Measurements from ENCODE around the gene S100A11.

S100A11 gene

DNA sequence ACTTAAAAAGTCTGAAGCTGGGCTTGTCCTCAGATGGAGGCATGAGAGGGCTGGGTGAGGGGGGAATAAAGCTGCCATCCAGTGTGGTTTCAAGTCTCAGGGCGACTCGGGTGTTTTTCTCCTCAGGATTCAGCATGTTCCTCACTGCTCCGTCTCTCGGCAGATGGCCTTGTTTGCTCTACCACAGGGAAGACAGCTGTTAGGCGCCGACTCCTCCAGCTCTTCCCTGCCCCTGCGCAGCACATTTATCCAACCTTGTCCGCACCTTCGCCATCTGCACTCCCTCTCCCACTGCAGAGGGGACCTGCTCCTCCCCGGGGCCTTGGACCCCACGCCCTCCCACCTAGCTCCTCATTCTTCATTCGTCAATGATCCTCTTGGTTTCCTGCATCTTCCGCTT, 16.6 kb upstream of the S100A11 start:
- no peak overlapping the region for H3K27ac ChIP-seq (ENCODE audit: low read length)
- no peaks in the 10 kb centered on the region for H3K9me3 ChIP-seq (ENCODE audit: control insufficient read depth in 2 of 2, low read length in 2 of 2)
- no peak overlapping the region for H3K4me3 ChIP-seq (ENCODE audit: low read length in 2 of 2)
- H3K4me1 ChIP-seq (ENCODE audit: control insufficient read depth, insufficient read depth, low read length) = peaks cover 6% of the 10 kb centered on the region
- no peak overlapping the region for H3K9ac ChIP-seq (ENCODE audit: low read length in 2 of 2)
- H3K27me3 ChIP-seq (ENCODE audit: control insufficient read depth in 1 of 2, insufficient read depth in 2 of 2, low read length in 2 of 2) = peaks cover 0 to 3% of the 10 kb centered on the region in 2 donors
- no peaks in the 10 kb centered on the region for H3K36me3 ChIP-seq (ENCODE audit: control insufficient read depth in 2 of 2, insufficient read depth in 2 of 2, low read length in 2 of 2)

DNA sequence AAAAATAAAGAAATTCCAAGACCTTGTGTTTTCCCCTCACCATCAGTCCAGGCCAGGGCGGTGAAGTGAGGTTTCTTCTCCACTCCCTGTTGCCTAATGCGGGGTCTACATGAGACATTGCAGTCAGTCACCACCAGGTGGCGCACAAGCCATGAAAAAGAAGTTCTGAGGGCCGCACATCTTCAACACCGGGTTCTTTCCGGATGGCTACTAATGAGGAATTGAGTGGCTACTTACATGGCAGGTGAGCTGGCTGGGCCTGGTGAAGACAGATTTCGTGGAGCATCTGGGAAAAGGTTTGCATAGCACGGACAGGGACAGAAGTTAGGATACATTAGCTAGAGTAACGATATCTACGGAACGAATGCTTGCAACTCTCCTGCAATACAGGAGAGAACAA, 15.8 kb upstream of the S100A11 start:
- Histone ChIP-seq H3K9me3 (ENCODE audit: control insufficient read depth in 2 of 2, low read length in 2 of 2) (no peaks in the 10 kb centered on the region), H3K27me3 (ENCODE audit: control insufficient read depth in 1 of 2, insufficient read depth in 2 of 2, low read length in 2 of 2) (peaks cover 0 to 3% of the 10 kb centered on the region in 2 donors), H3K4me3 (ENCODE audit: low read length in 2 of 2) (no peak overlapping the region), H3K9ac (ENCODE audit: low read length in 2 of 2) (no peak overlapping the region), H3K27ac (ENCODE audit: low read length) (no peak overlapping the region), H3K36me3 (ENCODE audit: control insufficient read depth in 2 of 2, insufficient read depth in 2 of 2, low read length in 2 of 2) (no peaks in the 10 kb centered on the region), H3K4me1 (ENCODE audit: control insufficient read depth, insufficient read depth, low read length) (peaks cover 14% of the 10 kb centered on the region)

DNA sequence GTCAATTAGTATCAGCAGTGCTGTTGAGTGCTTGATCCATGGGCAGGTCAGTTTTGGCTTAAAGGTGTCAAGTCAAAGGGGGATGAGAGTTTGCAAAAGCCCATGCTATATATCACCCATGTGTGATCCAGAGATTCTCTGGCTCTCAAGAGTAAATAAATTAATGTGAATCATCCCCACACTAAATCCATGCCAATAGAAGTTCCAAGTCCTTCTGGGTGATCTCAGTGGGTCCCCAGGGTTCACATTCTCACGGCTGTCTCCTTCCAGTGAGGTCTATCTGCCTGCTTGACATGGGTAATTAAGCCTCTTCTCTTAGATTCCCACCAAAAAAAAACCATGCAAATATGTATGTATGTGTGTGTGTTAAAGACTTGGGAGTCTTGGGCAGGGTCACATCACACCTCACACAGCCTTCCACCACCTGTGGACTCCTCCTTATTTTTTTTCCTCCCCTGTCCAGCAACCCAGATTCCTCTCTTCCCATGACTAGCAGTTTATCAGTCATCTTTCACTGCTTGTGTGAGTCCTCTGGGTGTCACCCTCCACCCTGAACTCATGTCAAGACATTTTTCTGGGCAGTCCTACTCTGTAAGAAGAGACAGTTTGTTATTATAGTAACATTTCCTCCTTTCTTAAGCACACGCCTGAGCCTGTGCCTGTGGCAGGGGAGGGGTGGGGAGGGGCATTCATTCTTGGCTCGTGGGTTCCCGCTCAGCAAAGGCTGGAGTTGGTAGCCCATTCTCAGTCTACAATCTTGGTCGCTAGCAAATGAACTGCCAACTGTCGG, 14.3 kb upstream of the S100A11 start:
- Histone ChIP-seq H3K4me1 (ENCODE audit: control insufficient read depth, insufficient read depth, low read length) (peaks cover 19% of the 10 kb centered on the region), H3K27ac (ENCODE audit: low read length) (no peak overlapping the region), H3K4me3 (ENCODE audit: low read length in 2 of 2) (no peak overlapping the region), H3K9ac (ENCODE audit: low read length in 2 of 2) (no peak overlapping the region), H3K27me3 (ENCODE audit: control insufficient read depth in 1 of 2, insufficient read depth in 2 of 2, low read length in 2 of 2) (peaks cover 0 to 3% of the 10 kb centered on the region in 2 donors), H3K36me3 (ENCODE audit: control insufficient read depth in 2 of 2, insufficient read depth in 2 of 2, low read length in 2 of 2) (no peaks in the 10 kb centered on the region), H3K9me3 (ENCODE audit: control insufficient read depth in 2 of 2, low read length in 2 of 2) (no peaks in the 10 kb centered on the region)

DNA sequence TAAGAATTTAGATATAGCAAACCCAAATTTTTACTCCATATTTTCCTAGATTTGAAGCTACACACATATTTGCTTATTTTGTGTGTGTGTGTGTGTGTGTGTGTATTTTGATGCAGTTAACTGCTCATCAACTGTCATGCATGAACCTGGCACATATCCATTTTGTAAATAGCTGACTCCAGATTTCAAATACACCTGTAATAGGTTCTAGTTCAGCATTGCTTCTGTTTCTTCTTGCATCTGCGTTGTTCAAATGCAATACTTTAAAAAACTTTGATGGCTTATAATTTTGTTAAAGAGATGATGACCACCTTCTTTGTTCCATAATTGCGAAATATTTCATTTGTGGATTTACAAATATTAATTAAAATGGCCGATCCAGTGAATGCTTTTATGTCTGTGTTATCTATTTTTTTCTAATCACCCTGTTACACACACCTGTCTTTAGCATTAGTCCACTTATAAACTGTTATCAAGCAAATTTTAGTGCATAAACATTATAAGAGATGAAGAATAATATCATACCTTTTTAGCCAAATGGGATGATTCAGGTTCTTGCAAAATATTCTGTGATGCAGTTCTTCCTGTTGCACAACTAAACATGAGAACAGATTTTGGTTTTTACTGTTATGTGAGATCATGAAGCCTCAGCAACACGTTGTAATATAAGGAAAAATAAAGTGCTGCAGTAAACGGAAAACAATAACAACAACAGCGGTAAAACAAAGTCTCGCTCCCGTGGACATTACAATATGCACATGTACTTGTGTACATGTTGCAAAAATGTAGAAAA, 12.7 kb upstream of the S100A11 start:
- Histone ChIP-seq H3K9ac (ENCODE audit: low read length in 2 of 2) (no peak overlapping the region), H3K36me3 (ENCODE audit: control insufficient read depth in 2 of 2, insufficient read depth in 2 of 2, low read length in 2 of 2) (no peaks in the 10 kb centered on the region), H3K27me3 (ENCODE audit: control insufficient read depth in 1 of 2, insufficient read depth in 2 of 2, low read length in 2 of 2) (peaks cover 0 to 3% of the 10 kb centered on the region in 2 donors), H3K27ac (ENCODE audit: low read length) (no peak overlapping the region), H3K4me3 (ENCODE audit: low read length in 2 of 2) (no peak overlapping the region), H3K4me1 (ENCODE audit: control insufficient read depth, insufficient read depth, low read length) (peaks cover 19% of the 10 kb centered on the region), H3K9me3 (ENCODE audit: control insufficient read depth in 2 of 2, low read length in 2 of 2) (no peaks in the 10 kb centered on the region)

DNA sequence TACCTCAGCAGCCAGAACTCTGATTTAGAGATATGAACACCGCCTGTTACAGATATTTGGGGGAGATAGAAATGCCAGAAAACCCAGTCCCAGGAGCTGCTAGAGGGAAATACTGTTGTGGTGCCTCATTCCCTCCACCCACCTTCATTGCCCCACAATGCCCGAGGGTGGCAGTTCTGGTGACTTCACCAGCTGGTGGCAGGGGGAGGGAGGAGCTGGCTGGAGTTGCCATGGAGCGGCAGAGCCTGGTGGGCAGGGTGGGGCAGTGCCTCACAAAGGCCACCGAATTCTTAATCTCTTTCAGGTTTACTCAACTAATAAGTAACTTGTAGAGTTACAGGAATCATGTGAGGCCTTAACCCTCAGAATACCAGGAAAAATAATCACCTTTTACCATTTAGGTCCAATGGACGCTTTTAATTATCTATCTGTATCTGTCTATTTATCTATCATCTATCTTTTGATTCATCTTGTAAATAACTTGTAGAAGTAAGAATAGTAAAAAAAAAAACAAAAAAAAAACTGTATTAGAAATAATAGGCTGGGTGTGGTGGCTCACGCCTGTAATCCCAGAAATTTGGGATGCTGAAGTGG, 11.7 kb upstream of the S100A11 start:
- Histone ChIP-seq H3K4me1 (ENCODE audit: control insufficient read depth, insufficient read depth, low read length) (peaks cover 19% of the 10 kb centered on the region), H3K4me3 (ENCODE audit: low read length in 2 of 2) (peak overlapping the region; percentile 6 to 64), H3K9ac (ENCODE audit: low read length in 2 of 2) (peak overlapping the region; percentile 36 to 86)

DNA sequence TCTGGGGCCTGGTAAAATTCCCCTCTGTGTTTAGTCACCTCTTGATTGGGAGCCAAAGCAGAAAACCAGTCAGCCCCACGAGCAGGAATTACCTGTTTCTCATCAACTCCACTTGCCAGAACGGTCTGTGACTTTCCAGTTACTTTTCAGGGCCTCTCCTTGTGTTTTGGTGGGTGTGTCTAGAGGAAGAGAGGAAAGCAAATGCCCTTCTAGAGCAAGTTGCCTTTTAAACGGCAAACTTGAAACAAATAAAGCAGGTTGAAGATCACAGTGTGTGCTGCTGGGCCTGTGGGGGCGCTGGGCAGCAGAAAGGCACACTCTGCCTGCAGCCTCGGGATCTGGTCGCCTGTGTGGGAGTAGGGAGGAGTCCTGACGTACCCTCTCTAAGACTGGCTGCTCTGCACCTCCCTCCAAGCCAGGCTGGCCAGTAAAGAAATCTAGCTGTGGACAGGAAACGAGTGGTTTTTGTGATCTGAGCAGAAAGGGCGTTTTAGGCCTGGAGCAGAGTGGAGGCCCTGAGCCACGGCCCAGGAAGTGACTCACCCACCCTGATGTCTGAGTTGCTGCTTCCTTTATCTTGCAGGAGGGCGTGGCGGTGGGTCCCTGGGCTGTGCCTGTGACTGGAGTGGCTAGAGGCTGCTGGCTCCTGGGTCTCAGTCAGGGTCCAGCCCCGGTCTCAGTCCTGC, 11.1 kb upstream of the S100A11 start:
- peak overlapping the region; percentile 6 to 64 for H3K4me3 ChIP-seq (ENCODE audit: low read length in 2 of 2)
- peak overlapping the region; percentile 36 to 86 for H3K9ac ChIP-seq (ENCODE audit: low read length in 2 of 2)
- H3K36me3 ChIP-seq (ENCODE audit: control insufficient read depth in 2 of 2, insufficient read depth in 2 of 2, low read length in 2 of 2) = no peaks in the 10 kb centered on the region
- H3K27ac ChIP-seq (ENCODE audit: low read length) = peak overlapping the region; percentile 98
- H3K4me1 ChIP-seq (ENCODE audit: control insufficient read depth, insufficient read depth, low read length) = peaks cover 19% of the 10 kb centered on the region
- H3K9me3 ChIP-seq (ENCODE audit: control insufficient read depth in 2 of 2, low read length in 2 of 2) = no peaks in the 10 kb centered on the region
- no peaks in the 10 kb centered on the region for H3K27me3 ChIP-seq (ENCODE audit: control insufficient read depth in 1 of 2, insufficient read depth in 2 of 2, low read length in 2 of 2)

More for the DNA sequence above, 11.7 kb upstream of the S100A11 start:
- Histone ChIP-seq H3K27ac (ENCODE audit: low read length) (peak overlapping the region; percentile 98), H3K36me3 (ENCODE audit: control insufficient read depth in 2 of 2, insufficient read depth in 2 of 2, low read length in 2 of 2) (no peaks in the 10 kb centered on the region), H3K27me3 (ENCODE audit: control insufficient read depth in 1 of 2, insufficient read depth in 2 of 2, low read length in 2 of 2) (peaks cover 0 to 3% of the 10 kb centered on the region in 2 donors), H3K9me3 (ENCODE audit: control insufficient read depth in 2 of 2, low read length in 2 of 2) (no peaks in the 10 kb centered on the region)

DNA sequence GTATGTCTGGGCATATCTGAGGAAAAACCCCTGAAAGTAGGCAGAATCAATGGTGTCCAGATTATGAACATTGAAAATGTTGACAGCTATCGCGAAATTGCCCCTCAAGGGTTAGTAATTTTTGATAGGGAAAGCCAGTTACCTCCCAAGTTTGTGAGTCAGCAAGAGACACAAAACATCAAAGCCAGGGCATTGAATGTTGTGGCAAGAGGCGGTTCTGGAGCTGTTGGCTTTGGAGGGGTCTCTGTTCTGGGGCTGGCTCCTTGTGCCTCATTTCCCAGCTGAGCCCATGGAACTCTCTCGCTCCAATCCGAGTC, 10.6 kb upstream of the S100A11 start:
- Histone ChIP-seq H3K36me3 (ENCODE audit: control insufficient read depth in 2 of 2, insufficient read depth in 2 of 2, low read length in 2 of 2) (no peaks in the 10 kb centered on the region), H3K9ac (ENCODE audit: low read length in 2 of 2) (peak overlapping the region; percentile 36 to 86), H3K9me3 (ENCODE audit: control insufficient read depth in 2 of 2, low read length in 2 of 2) (no peaks in the 10 kb centered on the region), H3K4me1 (ENCODE audit: control insufficient read depth, insufficient read depth, low read length) (peaks cover 16% of the 10 kb centered on the region), H3K4me3 (ENCODE audit: low read length in 2 of 2) (peak overlapping the region in 1 of 2 donors; percentile 64), H3K27ac (ENCODE audit: low read length) (peak overlapping the region; percentile 98), H3K27me3 (ENCODE audit: control insufficient read depth in 1 of 2, insufficient read depth in 2 of 2, low read length in 2 of 2) (peaks cover 0 to 2% of the 10 kb centered on the region in 2 donors)

DNA sequence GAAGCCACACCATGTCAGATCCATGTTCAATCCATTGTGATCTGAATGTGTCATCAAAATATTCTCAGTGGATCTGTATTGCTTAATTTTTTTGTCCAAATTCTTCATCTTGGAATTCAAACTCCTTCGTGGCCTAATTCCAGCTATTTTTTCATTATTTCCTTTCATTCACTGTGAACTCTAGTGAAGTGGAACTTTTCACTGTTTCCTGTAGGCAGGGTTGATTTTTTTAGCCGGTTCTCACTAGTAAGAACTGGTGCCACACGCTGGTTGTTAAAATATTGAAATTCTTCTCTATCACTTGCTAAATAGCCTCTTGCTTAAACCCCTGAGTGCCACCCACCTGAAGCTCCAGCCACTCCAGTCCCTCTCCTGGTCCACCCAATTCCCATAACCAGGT, 7.6 kb upstream of the S100A11 start:
- H3K9me3 ChIP-seq (ENCODE audit: control insufficient read depth in 2 of 2, low read length in 2 of 2) = no peaks in the 10 kb centered on the region
- no peaks in the 10 kb centered on the region for H3K36me3 ChIP-seq (ENCODE audit: control insufficient read depth in 2 of 2, insufficient read depth in 2 of 2, low read length in 2 of 2)
- H3K27ac ChIP-seq (ENCODE audit: low read length) = no peak overlapping the region
- H3K4me1 ChIP-seq (ENCODE audit: control insufficient read depth, insufficient read depth, low read length) = peaks cover 16% of the 10 kb centered on the region
- H3K9ac ChIP-seq (ENCODE audit: low read length in 2 of 2) = no peak overlapping the region
- H3K4me3 ChIP-seq (ENCODE audit: low read length in 2 of 2) = no peak overlapping the region
- peaks cover 0 to 6% of the 10 kb centered on the region in 2 donors for H3K27me3 ChIP-seq (ENCODE audit: control insufficient read depth in 1 of 2, insufficient read depth in 2 of 2, low read length in 2 of 2)

DNA sequence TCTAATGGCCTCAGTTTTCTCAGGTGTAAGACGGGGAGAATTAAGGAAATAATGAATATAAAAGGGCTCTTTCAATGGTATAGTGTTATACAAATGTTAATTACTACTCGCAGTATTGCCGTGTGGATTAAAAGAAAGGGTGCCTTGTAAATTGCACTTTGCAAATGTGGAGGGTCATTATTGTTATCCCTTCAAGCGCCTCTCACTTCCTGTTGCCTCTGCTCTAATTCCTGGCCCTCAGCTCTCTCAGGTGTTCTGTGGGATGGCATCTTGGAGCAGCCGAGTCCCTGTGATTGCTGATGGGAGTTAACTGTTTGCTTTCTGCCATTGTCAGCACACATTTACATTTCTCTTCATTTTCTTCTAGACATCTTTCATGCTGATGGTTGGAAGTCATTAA, 7.1 kb upstream of the S100A11 start:
- no peak overlapping the region for H3K9ac ChIP-seq (ENCODE audit: low read length in 2 of 2)
- no peaks in the 10 kb centered on the region for H3K36me3 ChIP-seq (ENCODE audit: control insufficient read depth in 2 of 2, insufficient read depth in 2 of 2, low read length in 2 of 2)
- H3K4me1 ChIP-seq (ENCODE audit: control insufficient read depth, insufficient read depth, low read length) = peaks cover 16% of the 10 kb centered on the region
- H3K4me3 ChIP-seq (ENCODE audit: low read length in 2 of 2) = no peak overlapping the region
- no peaks in the 10 kb centered on the region for H3K9me3 ChIP-seq (ENCODE audit: control insufficient read depth in 2 of 2, low read length in 2 of 2)
- H3K27ac ChIP-seq (ENCODE audit: low read length) = no peak overlapping the region
- peaks cover 0 to 6% of the 10 kb centered on the region in 2 donors for H3K27me3 ChIP-seq (ENCODE audit: control insufficient read depth in 1 of 2, insufficient read depth in 2 of 2, low read length in 2 of 2)

DNA sequence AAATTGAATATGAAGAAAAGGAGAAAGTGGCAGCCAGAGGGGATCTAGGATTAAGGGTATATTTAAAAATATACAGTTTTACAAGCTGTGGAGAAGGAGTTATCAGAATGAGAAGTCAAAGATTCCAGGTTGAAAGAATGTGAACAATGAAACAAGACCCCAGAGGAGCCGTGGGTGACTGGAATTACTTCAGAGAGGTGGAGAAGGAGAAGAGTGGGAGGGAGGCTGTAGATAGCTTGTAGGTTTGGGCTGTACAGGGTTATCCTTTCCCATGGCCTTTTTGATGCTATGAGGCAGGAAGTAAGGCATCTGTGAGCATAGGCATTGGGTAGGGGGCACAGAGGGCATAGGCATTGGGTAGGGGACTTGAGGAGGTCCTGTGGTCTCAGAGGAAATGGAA, 5.2 kb upstream of the S100A11 start:
- no peak overlapping the region for H3K9ac ChIP-seq (ENCODE audit: low read length in 2 of 2)
- H3K27me3 ChIP-seq (ENCODE audit: control insufficient read depth in 1 of 2, insufficient read depth in 2 of 2, low read length in 2 of 2) = peaks cover 0 to 6% of the 10 kb centered on the region in 2 donors
- H3K4me3 ChIP-seq (ENCODE audit: low read length in 2 of 2) = no peak overlapping the region
- H3K36me3 ChIP-seq (ENCODE audit: control insufficient read depth in 2 of 2, insufficient read depth in 2 of 2, low read length in 2 of 2) = no peaks in the 10 kb centered on the region
- H3K4me1 ChIP-seq (ENCODE audit: control insufficient read depth, insufficient read depth, low read length) = peaks cover 2% of the 10 kb centered on the region
- H3K27ac ChIP-seq (ENCODE audit: low read length) = no peak overlapping the region
- no peaks in the 10 kb centered on the region for H3K9me3 ChIP-seq (ENCODE audit: control insufficient read depth in 2 of 2, low read length in 2 of 2)
